Endodermal cell (in vitro differentiated cells): ENCODE data around the gene SENP5. TPM values are rescaled to one million over a fixed set of nuclear protein-coding genes. Genes with fewer than 3 reads are reported as not detected.
"Not testable (repeated sequence)": the region's sequence is repeated elsewhere in the genome, so short reads cannot be mapped to it uniquely, and the experiment has no call there.

ENCODE experiments used
- DNase-seq: peaks from one replicate; pipeline ENCODE4 v3.0.0-alpha.2; 2017
- H3K27ac ChIP-seq: 2 replicates; pipeline ENCODE4 v1.5.1; 2013; ENCODE audit warnings: mild to moderate bottlenecking, low read depth, low read length, moderate library complexity
- H3K27me3 ChIP-seq: 2 replicates; pipeline ENCODE4 v1.6.1; 2013; ENCODE audit warnings: mild to moderate bottlenecking, low read length, moderate library complexity; ENCODE audit not compliant: insufficient read depth, control insufficient read depth, poor library complexity, severe bottlenecking
- H3K36me3 ChIP-seq: 2 replicates; pipeline ENCODE4 v1.7.0; 2013; ENCODE audit warnings: mild to moderate bottlenecking, low read length, moderate library complexity; ENCODE audit not compliant: control insufficient read depth, insufficient read depth
- H3K4me1 ChIP-seq: one replicate; pipeline ENCODE4 v1.7.0; 2013; ENCODE audit warnings: low read length; ENCODE audit not compliant: control insufficient read depth, insufficient read depth
- H3K4me3 ChIP-seq: 2 replicates; pipeline ENCODE4 v1.5.1; 2013; ENCODE audit warnings: mild to moderate bottlenecking, low read length, moderate library complexity
- H3K9ac ChIP-seq: 2 replicates; pipeline ENCODE4 v1.6.1; 2013; ENCODE audit warnings: mild to moderate bottlenecking, low read length, moderate library complexity; ENCODE audit not compliant: poor library complexity, severe bottlenecking; ENCODE audit errors: extremely low read depth
- H3K9me3 ChIP-seq: 2 replicates; pipeline ENCODE4 v1.6.1; 2013; ENCODE audit warnings: mild to moderate bottlenecking, low read length, moderate library complexity; ENCODE audit not compliant: control insufficient read depth
- H3K27ac Mint-ChIP-seq: 2 replicates; pipeline ENCODE4 v1.8.0; 2020; ENCODE audit warnings: mixed read lengths
- H3K27me3 Mint-ChIP-seq: 2 replicates; pipeline ENCODE4 v1.8.0; 2021; ENCODE audit warnings: mild to moderate bottlenecking, mixed read lengths; ENCODE audit not compliant: insufficient read depth
- H3K36me3 Mint-ChIP-seq: 2 replicates; pipeline ENCODE4 v1.8.0; 2020; ENCODE audit warnings: low read depth, mixed read lengths
- H3K4me1 Mint-ChIP-seq: 2 replicates; pipeline ENCODE4 v1.8.0; 2020; ENCODE audit warnings: mixed read lengths
- H3K4me3 Mint-ChIP-seq: 2 replicates; pipeline ENCODE4 v1.8.0; 2020; ENCODE audit warnings: mild to moderate bottlenecking, moderate library complexity, mixed read lengths
- H3K9me3 Mint-ChIP-seq: 2 replicates; pipeline ENCODE4 v1.8.0; 2020; ENCODE audit warnings: mild to moderate bottlenecking, mixed read lengths
- CTCF ChIP-seq: fragments of 200-600 bp; sonication (generic); conservative IDR thresholded peaks from 2 replicates; pipeline ENCODE4 v1.5.0; 2021; ENCODE audit warnings: antibody characterized with exemption, mild to moderate bottlenecking
- WGBS, 2 experiments: methylation state at CpG; one replicate each; pipeline versions ENCODE4 v1.1.5 to v1.1.7; 2013; ENCODE audit warnings: missing lambda C conversion rate in 2 of 2, mixed read lengths in 1 of 2; ENCODE audit not compliant: insufficient coverage in 1 of 2, insufficient read length in 1 of 2; 5-methylcytosine and 5-hydroxymethylcytosine counted together
- total RNA-seq, 2 donors: library from RNA; stranded (reverse); fragmentation: NEBNext Ultra II Directional in 1 of 2; extraction: Animal tissue kit (Norgen Biotek cat#: 25700) in 1 of 2; gene quantifications; 2 replicates in 1 of 2; 3 replicates in 1 of 2; pipeline ENCODE4 v1.2.1, GENCODE V29; 2021

SENP5 gene
- total RNA-seq, 2 donors from 2014 or later, result 35.2 to 44.3 TPM

- Mint-ChIP-seq H3K4me3 (peak overlapping the region; percentile 83), H3K36me3 (peaks cover 3% of the 10 kb centered on the region), H3K27ac (peak overlapping the region; percentile 94), H3K27me3 (no peaks in the 10 kb centered on the region), H3K9me3 (peaks cover 13% of the 10 kb centered on the region), H3K4me1 (peaks cover 10% of the 10 kb centered on the region)
- peaks cover 9% of the 10 kb centered on the region for H3K9me3 ChIP-seq
- H3K4me1 ChIP-seq, result no peaks in the 10 kb centered on the region
- peaks cover 13% of the 10 kb centered on the region for H3K36me3 ChIP-seq
- peak overlapping the region; percentile 91 for H3K4me3 ChIP-seq
- peak; percentile 75 for DNase-seq
- no peak for TF ChIP-seq CTCF
- H3K9ac ChIP-seq, result peak overlapping the region; percentile 74
- H3K27me3 ChIP-seq, result no peaks in the 10 kb centered on the region
- WGBS, 2 experiments, result 0 to 1% methylated on average over 20 to 29 of the region's 29 CpGs
- peak overlapping the region; percentile 76 for H3K27ac ChIP-seq
These were observed 559 bp downstream of the SENP5 start for GRCh38 chr3:196868297-196868661.

GRCh38 chr3:196872316-196872715, 4.6 kb downstream of the SENP5 start:
- H3K9ac ChIP-seq, result no peak overlapping the region
- no peaks in the 10 kb centered on the region for H3K9me3 ChIP-seq
- 91 to 92% methylated on average over 1 to 4 of the region's 4 CpGs for WGBS, 2 experiments
- Mint-ChIP-seq H3K4me1 (peaks cover 7% of the 10 kb centered on the region), H3K36me3 (peaks cover 3% of the 10 kb centered on the region), H3K27me3 (no peaks in the 10 kb centered on the region), H3K27ac (no peak overlapping the region), H3K9me3 (no peaks in the 10 kb centered on the region), H3K4me3 (no peak overlapping the region)
- no peak for DNase-seq
- no peak overlapping the region for H3K4me3 ChIP-seq
- H3K4me1 ChIP-seq, result no peaks in the 10 kb centered on the region
- no peak for TF ChIP-seq CTCF
- H3K27ac ChIP-seq, result no peak overlapping the region
- H3K27me3 ChIP-seq, result no peaks in the 10 kb centered on the region
- H3K36me3 ChIP-seq, result peaks cover 13% of the 10 kb centered on the region

GRCh38 chr3:196874511-196875094, 6.9 kb downstream of the SENP5 start:
- H3K27me3 ChIP-seq, H3K27me3 Mint-ChIP-seq, H3K9me3 ChIP-seq, H3K4me3 ChIP-seq, H3K27ac ChIP-seq, H3K4me1 Mint-ChIP-seq, H3K36me3 Mint-ChIP-seq, H3K9me3 Mint-ChIP-seq, DNase-seq, H3K4me3 Mint-ChIP-seq, H3K4me1 ChIP-seq, H3K9ac ChIP-seq: not testable (repeated sequence)
- peaks cover 21% of the 10 kb centered on the region for H3K36me3 ChIP-seq
- H3K27ac Mint-ChIP-seq, result peak overlapping the region; percentile 46
- WGBS, 2 experiments, result 74 to 95% methylated on average over 5 to 7 of the region's 7 CpGs

GRCh38 chr3:196875258-196875657, 7.5 kb downstream of the SENP5 start:
- Mint-ChIP-seq H3K27me3 (no peaks in the 10 kb centered on the region), H3K4me3 (no peak overlapping the region), H3K4me1 (no peaks in the 10 kb centered on the region), H3K27ac (no peak overlapping the region), H3K9me3 (no peaks in the 10 kb centered on the region), H3K36me3 (peaks cover 3% of the 10 kb centered on the region)
- peaks cover 21% of the 10 kb centered on the region for H3K36me3 ChIP-seq
- H3K9ac ChIP-seq, result no peak overlapping the region
- DNase-seq, result no peak
- no peak overlapping the region for H3K27ac ChIP-seq
- no peaks in the 10 kb centered on the region for H3K4me1 ChIP-seq
- H3K9me3 ChIP-seq, result no peaks in the 10 kb centered on the region
- TF ChIP-seq CTCF, result no peak
- WGBS, 2 experiments, result 92 to 100% methylated on average over 2 of the region's 2 CpGs
- H3K27me3 ChIP-seq, result no peaks in the 10 kb centered on the region
- no peak overlapping the region for H3K4me3 ChIP-seq
